HEK293 (cell line): ENCODE data around the gene INSYN2B.

Source experiments
- REPIN1 ChIP-seq: fragments of 450-650 bp; formaldehyde crosslinking; IDR thresholded peaks from 2 replicates; pipeline ENCODE4 v1.5.1; 2017; ENCODE audit warnings: missing biosample characterization, missing genetic modification characterization, low read depth
- TRIM28 ChIP-seq: IDR thresholded peaks from 2 replicates; pipeline ENCODE4 v1.6.1; 2011; ENCODE audit warnings: low read length, control low read depth, borderline replicate concordance
- ZBTB7A ChIP-seq: fragments of 450-650 bp; formaldehyde crosslinking; IDR thresholded peaks from 2 replicates; pipeline ENCODE4 v1.5.1; 2016; ENCODE audit warnings: low read depth, missing biosample characterization, missing genetic modification characterization
- ZFHX2 ChIP-seq: fragments of 450-650 bp; formaldehyde crosslinking; conservative IDR thresholded peaks from 2 replicates; pipeline ENCODE4 v1.5.1; 2016; ENCODE audit warnings: missing biosample characterization, missing genetic modification characterization
- ZNF175 ChIP-seq: fragments of 450-650 bp; formaldehyde crosslinking; IDR thresholded peaks from 2 replicates; pipeline ENCODE4 v1.5.1; 2016; ENCODE audit warnings: missing biosample characterization, missing genetic modification characterization
- ZNF24 ChIP-seq: fragments of 450-650 bp; formaldehyde crosslinking; IDR thresholded peaks from 2 replicates; pipeline ENCODE4 v1.5.1; 2016; ENCODE audit warnings: missing biosample characterization, missing genetic modification characterization
- ZNF561 ChIP-seq: fragments of 450-650 bp; IDR thresholded peaks from 2 replicates; pipeline ENCODE4 v1.5.1; 2018; ENCODE audit warnings: missing biosample characterization, missing genetic modification characterization, borderline replicate concordance
- ZNF621 ChIP-seq: fragments of 450-650 bp; formaldehyde crosslinking; IDR thresholded peaks from 2 replicates; pipeline ENCODE4 v1.5.1; 2017; ENCODE audit warnings: missing biosample characterization, missing genetic modification characterization
- ZSCAN30 ChIP-seq: fragments of 450-650 bp; IDR thresholded peaks from 2 replicates; pipeline ENCODE4 v1.5.1; 2018; ENCODE audit warnings: missing biosample characterization, mild to moderate bottlenecking, missing genetic modification characterization, moderate library complexity
- TF ChIP-seq, protein P1 (sequence below): fragments of 450-650 bp; formaldehyde crosslinking; IDR thresholded peaks from 2 replicates; pipeline ENCODE4 v1.5.1; 2016; ENCODE audit warnings: missing biosample characterization, missing genetic modification characterization
- TF ChIP-seq, protein P2 (sequence below): fragments of 450-650 bp; formaldehyde crosslinking; IDR thresholded peaks from 2 replicates; pipeline ENCODE4 v1.5.1; 2016; ENCODE audit warnings: missing biosample characterization, missing genetic modification characterization
- TF ChIP-seq, protein P3 (sequence below): fragments of 450-650 bp; formaldehyde crosslinking; IDR thresholded peaks from 2 replicates; pipeline ENCODE4 v1.5.1; 2016; ENCODE audit warnings: missing biosample characterization, missing genetic modification characterization
- TF ChIP-seq, protein P4 (sequence below): fragments of 450-650 bp; formaldehyde crosslinking; IDR thresholded peaks from 2 replicates; pipeline ENCODE4 v1.5.1; 2016; ENCODE audit warnings: missing biosample characterization, missing genetic modification characterization, borderline replicate concordance

- TF ChIP-seq, protein P1, sequence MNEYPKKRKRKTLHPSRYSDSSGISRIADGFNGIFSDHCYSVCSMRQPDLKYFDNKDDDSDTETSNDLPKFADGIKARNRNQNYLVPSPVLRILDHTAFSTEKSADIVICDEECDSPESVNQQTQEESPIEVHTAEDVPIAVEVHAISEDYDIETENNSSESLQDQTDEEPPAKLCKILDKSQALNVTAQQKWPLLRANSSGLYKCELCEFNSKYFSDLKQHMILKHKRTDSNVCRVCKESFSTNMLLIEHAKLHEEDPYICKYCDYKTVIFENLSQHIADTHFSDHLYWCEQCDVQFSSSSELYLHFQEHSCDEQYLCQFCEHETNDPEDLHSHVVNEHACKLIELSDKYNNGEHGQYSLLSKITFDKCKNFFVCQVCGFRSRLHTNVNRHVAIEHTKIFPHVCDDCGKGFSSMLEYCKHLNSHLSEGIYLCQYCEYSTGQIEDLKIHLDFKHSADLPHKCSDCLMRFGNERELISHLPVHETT (tag by site-specific recombination), result no peak
- no peak for TF ChIP-seq TRIM28
- TF ChIP-seq, protein P2, sequence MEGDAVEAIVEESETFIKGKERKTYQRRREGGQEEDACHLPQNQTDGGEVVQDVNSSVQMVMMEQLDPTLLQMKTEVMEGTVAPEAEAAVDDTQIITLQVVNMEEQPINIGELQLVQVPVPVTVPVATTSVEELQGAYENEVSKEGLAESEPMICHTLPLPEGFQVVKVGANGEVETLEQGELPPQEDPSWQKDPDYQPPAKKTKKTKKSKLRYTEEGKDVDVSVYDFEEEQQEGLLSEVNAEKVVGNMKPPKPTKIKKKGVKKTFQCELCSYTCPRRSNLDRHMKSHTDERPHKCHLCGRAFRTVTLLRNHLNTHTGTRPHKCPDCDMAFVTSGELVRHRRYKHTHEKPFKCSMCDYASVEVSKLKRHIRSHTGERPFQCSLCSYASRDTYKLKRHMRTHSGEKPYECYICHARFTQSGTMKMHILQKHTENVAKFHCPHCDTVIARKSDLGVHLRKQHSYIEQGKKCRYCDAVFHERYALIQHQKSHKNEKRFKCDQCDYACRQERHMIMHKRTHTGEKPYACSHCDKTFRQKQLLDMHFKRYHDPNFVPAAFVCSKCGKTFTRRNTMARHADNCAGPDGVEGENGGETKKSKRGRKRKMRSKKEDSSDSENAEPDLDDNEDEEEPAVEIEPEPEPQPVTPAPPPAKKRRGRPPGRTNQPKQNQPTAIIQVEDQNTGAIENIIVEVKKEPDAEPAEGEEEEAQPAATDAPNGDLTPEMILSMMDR, result no peak
- TF ChIP-seq ZNF175 (tag by site-specific recombination), result no peak
- TF ChIP-seq ZSCAN30 (tag by site-specific recombination), result no peak
- TF ChIP-seq ZNF24 (tag by site-specific recombination), result no peak
- no peak for TF ChIP-seq ZNF561
- TF ChIP-seq, protein P3, sequence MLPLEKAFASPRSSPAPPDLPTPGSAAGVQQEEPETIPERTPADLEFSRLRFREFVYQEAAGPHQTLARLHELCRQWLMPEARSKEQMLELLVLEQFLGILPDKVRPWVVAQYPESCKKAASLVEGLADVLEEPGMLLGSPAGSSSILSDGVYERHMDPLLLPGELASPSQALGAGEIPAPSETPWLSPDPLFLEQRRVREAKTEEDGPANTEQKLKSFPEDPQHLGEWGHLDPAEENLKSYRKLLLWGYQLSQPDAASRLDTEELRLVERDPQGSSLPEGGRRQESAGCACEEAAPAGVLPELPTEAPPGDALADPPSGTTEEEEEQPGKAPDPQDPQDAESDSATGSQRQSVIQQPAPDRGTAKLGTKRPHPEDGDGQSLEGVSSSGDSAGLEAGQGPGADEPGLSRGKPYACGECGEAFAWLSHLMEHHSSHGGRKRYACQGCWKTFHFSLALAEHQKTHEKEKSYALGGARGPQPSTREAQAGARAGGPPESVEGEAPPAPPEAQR, result no peak
- no peak for TF ChIP-seq ZBTB7A
- TF ChIP-seq, protein P4, sequence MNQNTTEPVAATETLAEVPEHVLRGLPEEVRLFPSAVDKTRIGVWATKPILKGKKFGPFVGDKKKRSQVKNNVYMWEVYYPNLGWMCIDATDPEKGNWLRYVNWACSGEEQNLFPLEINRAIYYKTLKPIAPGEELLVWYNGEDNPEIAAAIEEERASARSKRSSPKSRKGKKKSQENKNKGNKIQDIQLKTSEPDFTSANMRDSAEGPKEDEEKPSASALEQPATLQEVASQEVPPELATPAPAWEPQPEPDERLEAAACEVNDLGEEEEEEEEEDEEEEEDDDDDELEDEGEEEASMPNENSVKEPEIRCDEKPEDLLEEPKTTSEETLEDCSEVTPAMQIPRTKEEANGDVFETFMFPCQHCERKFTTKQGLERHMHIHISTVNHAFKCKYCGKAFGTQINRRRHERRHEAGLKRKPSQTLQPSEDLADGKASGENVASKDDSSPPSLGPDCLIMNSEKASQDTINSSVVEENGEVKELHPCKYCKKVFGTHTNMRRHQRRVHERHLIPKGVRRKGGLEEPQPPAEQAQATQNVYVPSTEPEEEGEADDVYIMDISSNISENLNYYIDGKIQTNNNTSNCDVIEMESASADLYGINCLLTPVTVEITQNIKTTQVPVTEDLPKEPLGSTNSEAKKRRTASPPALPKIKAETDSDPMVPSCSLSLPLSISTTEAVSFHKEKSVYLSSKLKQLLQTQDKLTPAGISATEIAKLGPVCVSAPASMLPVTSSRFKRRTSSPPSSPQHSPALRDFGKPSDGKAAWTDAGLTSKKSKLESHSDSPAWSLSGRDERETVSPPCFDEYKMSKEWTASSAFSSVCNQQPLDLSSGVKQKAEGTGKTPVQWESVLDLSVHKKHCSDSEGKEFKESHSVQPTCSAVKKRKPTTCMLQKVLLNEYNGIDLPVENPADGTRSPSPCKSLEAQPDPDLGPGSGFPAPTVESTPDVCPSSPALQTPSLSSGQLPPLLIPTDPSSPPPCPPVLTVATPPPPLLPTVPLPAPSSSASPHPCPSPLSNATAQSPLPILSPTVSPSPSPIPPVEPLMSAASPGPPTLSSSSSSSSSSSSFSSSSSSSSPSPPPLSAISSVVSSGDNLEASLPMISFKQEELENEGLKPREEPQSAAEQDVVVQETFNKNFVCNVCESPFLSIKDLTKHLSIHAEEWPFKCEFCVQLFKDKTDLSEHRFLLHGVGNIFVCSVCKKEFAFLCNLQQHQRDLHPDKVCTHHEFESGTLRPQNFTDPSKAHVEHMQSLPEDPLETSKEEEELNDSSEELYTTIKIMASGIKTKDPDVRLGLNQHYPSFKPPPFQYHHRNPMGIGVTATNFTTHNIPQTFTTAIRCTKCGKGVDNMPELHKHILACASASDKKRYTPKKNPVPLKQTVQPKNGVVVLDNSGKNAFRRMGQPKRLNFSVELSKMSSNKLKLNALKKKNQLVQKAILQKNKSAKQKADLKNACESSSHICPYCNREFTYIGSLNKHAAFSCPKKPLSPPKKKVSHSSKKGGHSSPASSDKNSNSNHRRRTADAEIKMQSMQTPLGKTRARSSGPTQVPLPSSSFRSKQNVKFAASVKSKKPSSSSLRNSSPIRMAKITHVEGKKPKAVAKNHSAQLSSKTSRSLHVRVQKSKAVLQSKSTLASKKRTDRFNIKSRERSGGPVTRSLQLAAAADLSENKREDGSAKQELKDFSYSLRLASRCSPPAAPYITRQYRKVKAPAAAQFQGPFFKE (tag by site-specific recombination), result no peak
- TF ChIP-seq ZFHX2 (tag by site-specific recombination), result no peak
- no peak for TF ChIP-seq ZNF621
- no peak for TF ChIP-seq REPIN1 (tag by site-specific recombination)
Observed at GRCh38 chr5:169933616-169934015, 46.7 kb downstream of the INSYN2B start.
